Karpas-422 (cell line): ENCODE data around the gene GNMT. TPM values are rescaled to one million over a fixed set of nuclear protein-coding genes. Genes with fewer than 3 reads are reported as not detected.

Source experiments
- DNase-seq: peaks from one replicate; pipeline ENCODE4 v3.0.0-alpha.2; 2015
- H2AFZ ChIP-seq: fragments of 200-600 bp; sonication (generic); 2 replicates; pipeline ENCODE4 v1.6.1; 2014; ENCODE audit warnings: antibody characterized with exemption, low read length, mixed read lengths
- H3K27ac ChIP-seq: fragments of 200-600 bp; sonication (generic); 2 replicates; pipeline ENCODE4 v1.5.1; 2014; ENCODE audit warnings: mild to moderate bottlenecking, low read length, moderate library complexity
- H3K27me3 ChIP-seq: fragments of 200-600 bp; sonication (generic); 2 replicates; pipeline ENCODE4 v1.6.1; 2014; ENCODE audit warnings: low read length, mixed read lengths
- H3K36me3 ChIP-seq: fragments of 200-600 bp; sonication (generic); 2 replicates; pipeline ENCODE4 v1.6.1; 2014; ENCODE audit warnings: low read length, mixed read lengths; ENCODE audit not compliant: insufficient read depth
- H3K4me1 ChIP-seq: fragments of 200-600 bp; sonication (generic); 2 replicates; pipeline ENCODE4 v1.6.1; 2014; ENCODE audit warnings: mild to moderate bottlenecking, low read length, mixed read lengths
- H3K4me2 ChIP-seq: fragments of 200-600 bp; sonication (generic); 2 replicates; pipeline ENCODE4 v1.6.1; 2014; ENCODE audit warnings: low read length, low read depth, mild to moderate bottlenecking; ENCODE audit not compliant: poor library complexity, severe bottlenecking
- H3K4me3 ChIP-seq: fragments of 200-600 bp; sonication (generic); 2 replicates; pipeline ENCODE4 v1.5.1; 2014; ENCODE audit warnings: mild to moderate bottlenecking, antibody characterized with exemption, low read length, mixed read lengths
- H3K79me2 ChIP-seq: fragments of 200-600 bp; sonication (generic); 2 replicates; pipeline ENCODE4 v1.6.1; 2014; ENCODE audit warnings: mild to moderate bottlenecking, low read length, mixed read lengths
- H3K9ac ChIP-seq: fragments of 200-600 bp; sonication (generic); 2 replicates; pipeline ENCODE4 v1.6.0; 2014; ENCODE audit warnings: low read length
- H3K9me2 ChIP-seq: fragments of 200-600 bp; sonication (generic), shearing (Covaris generic); replicated peaks from 2 replicates; pipeline ENCODE4 v1.6.0; 2014; ENCODE audit warnings: mild to moderate bottlenecking, low read length, moderate library complexity; ENCODE audit not compliant: insufficient read depth
- H3K9me3 ChIP-seq: fragments of 300-700, 200-600 bp; sonication (generic); 2 replicates; pipeline ENCODE4 v1.6.1; 2014; ENCODE audit warnings: low read length, mixed read lengths
- H4K20me1 ChIP-seq: fragments of 200-600 bp; sonication (generic); 2 replicates; pipeline ENCODE4 v1.6.1; 2014; ENCODE audit warnings: mild to moderate bottlenecking, antibody characterized with exemption, low read length, low read depth; ENCODE audit not compliant: insufficient read depth
- total RNA-seq: library from RNA; depleted of rRNA; stranded (reverse); fragments of >200 nt; shearing (Covaris generic); gene quantifications from 2 replicates; pipeline ENCODE4 v1.2.3, GENCODE V29; 2014; ENCODE audit warnings: low replicate concordance

GNMT gene
- total RNA-seq, 1 experiment from 2014 or later = 0.48 TPM

GRCh38 chr6:42925248-42925857 lies 35.2 kb upstream of the GNMT start:
- no peak overlapping the region for H3K27ac ChIP-seq
- peaks cover 3% of the 10 kb centered on the region for H3K79me2 ChIP-seq
- peaks cover 26% of the 10 kb centered on the region for H3K4me1 ChIP-seq
- no peak overlapping the region for H3K4me2 ChIP-seq
- no peak overlapping the region for H3K4me3 ChIP-seq
- no peaks in the 10 kb centered on the region for H4K20me1 ChIP-seq
- H3K27me3 ChIP-seq = no peaks in the 10 kb centered on the region
- peak overlapping the region; percentile 55 for H2AFZ ChIP-seq
- no peaks in the 10 kb centered on the region for H3K36me3 ChIP-seq
- DNase-seq = no peak
- 0 out of 2 replicates have a peak, but pooled peaks cover 2% of the 10 kb centered on the region for H3K9me2 ChIP-seq
- no peak overlapping the region for H3K9ac ChIP-seq
- H3K9me3 ChIP-seq = no peaks in the 10 kb centered on the region

GRCh38 chr6:42928986-42929820 lies 31.4 kb upstream of the GNMT start, which contains the start of gene CNPY3:
TSS of gene CNPY3 (plus strand) at chr6:42929480. CDS start at chr6:42929571, 91 bp downstream.
- Histone ChIP-seq H3K36me3 (peaks cover 18% of the 10 kb centered on the region; the same call in 1 of the 2 replicates), H3K4me2 (peak within 1 kb of the TSS; percentile 96), H3K79me2 (peaks cover 41% of the 10 kb centered on the region), H3K4me3 (peak within 1 kb of the TSS; percentile 90), H3K9me3 (no peaks in the 10 kb centered on the region), H3K4me1 (peaks cover 39% of the 10 kb centered on the region), H3K27ac (peak within 1 kb of the TSS; percentile 94), H2AFZ (peak within 1 kb of the TSS; percentile 80), H3K9me2 (0 out of 2 replicates have a peak, but pooled peaks cover 2% of the 10 kb centered on the region), H3K9ac (peak within 1 kb of the TSS; percentile 87), H4K20me1 (no peaks in the 10 kb centered on the region; the same call in 1 of the 2 replicates), H3K27me3 (no peaks in the 10 kb centered on the region)
- peak; percentile 99 for DNase-seq

- H2AFZ ChIP-seq = no peak overlapping the region
- peak; percentile 94 for DNase-seq
- peak overlapping the region; percentile 90 for H3K4me3 ChIP-seq
- peaks cover 21% of the 10 kb centered on the region; the same call in 1 of the 2 replicates for H3K36me3 ChIP-seq
- peaks cover 39% of the 10 kb centered on the region for H3K4me1 ChIP-seq
- peak overlapping the region; percentile 96 for H3K4me2 ChIP-seq
- no peaks in the 10 kb centered on the region for H3K27me3 ChIP-seq
- peak overlapping the region; percentile 94 for H3K27ac ChIP-seq
- H3K9me3 ChIP-seq = no peaks in the 10 kb centered on the region
- H3K9ac ChIP-seq = peak overlapping the region; percentile 87
- peaks cover 45% of the 10 kb centered on the region for H3K79me2 ChIP-seq
- 0 out of 2 replicates have a peak, but pooled peaks cover 2% of the 10 kb centered on the region for H3K9me2 ChIP-seq
- H4K20me1 ChIP-seq = no peaks in the 10 kb centered on the region; the same call in 1 of the 2 replicates
Measured at GRCh38 chr6:42929821-42930360, 30.7 kb upstream of the GNMT start.

- Histone ChIP-seq H3K4me3 (no peak overlapping the region), H3K9me2 (no peaks in the 10 kb centered on the region), H3K9me3 (no peaks in the 10 kb centered on the region), H3K9ac (0 out of 2 replicates have a peak overlapping the region, but pooled peaks have one; percentile 1), H3K79me2 (peaks cover 59% of the 10 kb centered on the region), H3K4me2 (peak overlapping the region; percentile 43), H2AFZ (no peak overlapping the region), H3K36me3 (peaks cover 32% of the 10 kb centered on the region; the same call in 1 of the 2 replicates), H4K20me1 (no peaks in the 10 kb centered on the region; the same call in 1 of the 2 replicates), H3K27me3 (no peaks in the 10 kb centered on the region), H3K4me1 (peaks cover 28% of the 10 kb centered on the region), H3K27ac (no peak overlapping the region)
- no peak for DNase-seq
Measured at GRCh38 chr6:42932412-42932811, 28.1 kb upstream of the GNMT start.

- Histone ChIP-seq H2AFZ (no peak overlapping the region), H3K9me3 (no peaks in the 10 kb centered on the region), H3K79me2 (peaks cover 64% of the 10 kb centered on the region), H3K27ac (no peak overlapping the region), H3K4me2 (no peak overlapping the region), H4K20me1 (no peaks in the 10 kb centered on the region; the same call in 1 of the 2 replicates), H3K27me3 (no peaks in the 10 kb centered on the region), H3K36me3 (peaks cover 35% of the 10 kb centered on the region), H3K9ac (no peak overlapping the region), H3K4me3 (no peak overlapping the region), H3K9me2 (no peaks in the 10 kb centered on the region), H3K4me1 (peaks cover 32% of the 10 kb centered on the region)
- DNase-seq = no peak
Measured at GRCh38 chr6:42933205-42933604, 27.3 kb upstream of the GNMT start.

- no peaks in the 10 kb centered on the region for H3K9me2 ChIP-seq
- no peak overlapping the region for H2AFZ ChIP-seq
- peaks cover 27% of the 10 kb centered on the region for H3K4me1 ChIP-seq
- peaks cover 61% of the 10 kb centered on the region for H3K79me2 ChIP-seq
- H3K4me2 ChIP-seq = no peak overlapping the region
- H3K9ac ChIP-seq = no peak overlapping the region
- DNase-seq = no peak
- H3K27me3 ChIP-seq = no peaks in the 10 kb centered on the region
- no peak overlapping the region for H3K4me3 ChIP-seq
- H3K36me3 ChIP-seq = peaks cover 39% of the 10 kb centered on the region
- no peaks in the 10 kb centered on the region; the same call in 1 of the 2 replicates for H4K20me1 ChIP-seq
- no peak overlapping the region for H3K27ac ChIP-seq
- no peaks in the 10 kb centered on the region for H3K9me3 ChIP-seq
Measured at GRCh38 chr6:42935322-42935721, 25.2 kb upstream of the GNMT start.

GRCh38 chr6:42936398-42936797 lies 24.2 kb upstream of the GNMT start:
- Histone ChIP-seq H4K20me1 (no peaks in the 10 kb centered on the region; the same call in 1 of the 2 replicates), H3K27me3 (no peaks in the 10 kb centered on the region), H3K79me2 (peaks cover 50% of the 10 kb centered on the region), H3K4me2 (no peak overlapping the region), H3K4me1 (peaks cover 18% of the 10 kb centered on the region), H2AFZ (no peak overlapping the region), H3K9me3 (no peaks in the 10 kb centered on the region), H3K9ac (no peak overlapping the region), H3K9me2 (no peaks in the 10 kb centered on the region), H3K4me3 (no peak overlapping the region), H3K27ac (no peak overlapping the region), H3K36me3 (peaks cover 45% of the 10 kb centered on the region)
- DNase-seq = no peak
